Stimulated activated CD4-positive, alpha-beta T cell treated with anti-CD3 and anti-CD28 coated beads, Interleukin-4, amount 100 ng/mL, for 4 hours (primary cell): Measurements from ENCODE around the gene KRTAP10-6.
"Not testable (repeated sequence)": the region's sequence is repeated elsewhere in the genome, so short reads cannot be mapped to it uniquely, and the experiment has no call there.

Experiments used
- DNase-seq, 2 experiments: peaks; one replicate each; pipeline ENCODE4 v3.0.0-alpha.2; 2020

Gene KRTAP10-6

GRCh38 chr21:44598061-44598460 is 5.8 kb upstream of the KRTAP10-6 start:
- no peak for DNase-seq

- no peak for DNase-seq
Measured at GRCh38 chr21:44596068-44596725, 3.9 kb upstream of the KRTAP10-6 start.

GRCh38 chr21:44595524-44595923 is 3.2 kb upstream of the KRTAP10-6 start:
- no peak for DNase-seq

- DNase-seq = no peak
Measured at GRCh38 chr21:44594406-44594916, 2.2 kb upstream of the KRTAP10-6 start.

GRCh38 chr21:44593598-44594405 is 1.5 kb upstream of the KRTAP10-6 start:
- DNase-seq = no peak

- not testable (repeated sequence) for DNase-seq
Measured at GRCh38 chr21:44591801-44592130, 539 bp downstream of the KRTAP10-6 start.

- not testable (repeated sequence) for DNase-seq
Measured at GRCh38 chr21:44590897-44591800, 1.2 kb downstream of the KRTAP10-6 start.

GRCh38 chr21:44590311-44590721 is 2.0 kb downstream of the KRTAP10-6 start:
- no peak for DNase-seq

- no peak for DNase-seq
Measured at GRCh38 chr21:44589586-44590305, 2.6 kb downstream of the KRTAP10-6 start.

- DNase-seq = no peak
Measured at GRCh38 chr21:44589094-44589493, 3.2 kb downstream of the KRTAP10-6 start.

- DNase-seq = no peak
Measured at GRCh38 chr21:44585892-44586291, 6.4 kb downstream of the KRTAP10-6 start.

- peak in 1 of 2 experiments; percentile 50 for DNase-seq
Measured at GRCh38 chr21:44583800-44584147, 8.5 kb downstream of the KRTAP10-6 start.

- no peak for DNase-seq
Measured at GRCh38 chr21:44583089-44583799, 9.1 kb downstream of the KRTAP10-6 start.

GRCh38 chr21:44582055-44582454 is 10.2 kb downstream of the KRTAP10-6 start:
- DNase-seq = no peak

- no peak for DNase-seq
Measured at GRCh38 chr21:44581158-44581557, 11.1 kb downstream of the KRTAP10-6 start.

- DNase-seq = not testable (repeated sequence)
Measured at GRCh38 chr21:44580231-44580821, 12.0 kb downstream of the KRTAP10-6 start, which contains the start of gene KRTAP10-5. KRTAP10-5 (minus strand) TSS chr21:44580604; CDS start chr21:44580578, 26 bp downstream.

- no peak for DNase-seq
Measured at GRCh38 chr21:44579833-44580144, 12.5 kb downstream of the KRTAP10-6 start.

- no peak for DNase-seq
Measured at GRCh38 chr21:44579056-44579832, 13.1 kb downstream of the KRTAP10-6 start.

- DNase-seq = no peak
Measured at GRCh38 chr21:44578371-44579055, 13.8 kb downstream of the KRTAP10-6 start.

- no peak for DNase-seq
Measured at GRCh38 chr21:44576025-44576420, 16.3 kb downstream of the KRTAP10-6 start.
